Smooth muscle cell of bladder (primary cell): ENCODE measurements around the gene CASZ1. TPM values are rescaled to one million over a fixed set of nuclear protein-coding genes. Genes with fewer than 3 reads are reported as not detected.

Source experiments
- total RNA-seq: library from RNA; depleted of rRNA; stranded (reverse); fragments of >200 nt; gene quantifications from 2 replicates; pipeline ENCODE4 v1.2.3, GENCODE V29; 2014

Gene CASZ1
- total RNA-seq = under 0.01 and 0.14 TPM in 2 replicates

GRCh38 chr1:10796029-10796944 lies at the start of gene CASZ1:
Gene CASZ1 (minus strand): TSS chr1:10796646. CDS start chr1:10693889, 102,757 bp downstream.

Other genes with a start within 250 kb of the CASZ1 start
- 52.6 and 59.4 TPM in 2 replicates for gene TARDBP, start 216.0 kb upstream of the CASZ1 start, total RNA-seq